Measurements from ENCODE around the gene NPLOC4.

DNA sequence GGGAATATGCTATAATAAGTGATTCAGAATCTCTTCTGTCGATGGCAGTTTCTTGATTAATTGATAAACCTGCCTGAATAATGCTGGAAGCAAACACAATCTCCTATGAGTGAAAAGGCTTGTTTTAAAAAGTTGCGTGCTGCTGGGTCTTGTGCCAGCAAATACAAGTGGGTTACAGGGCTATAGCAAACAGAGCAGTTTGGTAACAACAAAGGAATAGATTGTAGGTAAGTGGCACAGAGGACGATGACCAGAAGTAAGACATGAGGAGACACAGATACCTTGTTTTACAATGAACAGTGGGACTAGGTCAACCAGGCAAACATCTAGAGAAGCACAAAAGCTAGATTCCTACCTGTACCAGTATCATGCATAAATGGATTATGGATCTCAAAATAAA, 61.1 kb downstream of the NPLOC4 start:
- TF ChIP-seq, protein P1, sequence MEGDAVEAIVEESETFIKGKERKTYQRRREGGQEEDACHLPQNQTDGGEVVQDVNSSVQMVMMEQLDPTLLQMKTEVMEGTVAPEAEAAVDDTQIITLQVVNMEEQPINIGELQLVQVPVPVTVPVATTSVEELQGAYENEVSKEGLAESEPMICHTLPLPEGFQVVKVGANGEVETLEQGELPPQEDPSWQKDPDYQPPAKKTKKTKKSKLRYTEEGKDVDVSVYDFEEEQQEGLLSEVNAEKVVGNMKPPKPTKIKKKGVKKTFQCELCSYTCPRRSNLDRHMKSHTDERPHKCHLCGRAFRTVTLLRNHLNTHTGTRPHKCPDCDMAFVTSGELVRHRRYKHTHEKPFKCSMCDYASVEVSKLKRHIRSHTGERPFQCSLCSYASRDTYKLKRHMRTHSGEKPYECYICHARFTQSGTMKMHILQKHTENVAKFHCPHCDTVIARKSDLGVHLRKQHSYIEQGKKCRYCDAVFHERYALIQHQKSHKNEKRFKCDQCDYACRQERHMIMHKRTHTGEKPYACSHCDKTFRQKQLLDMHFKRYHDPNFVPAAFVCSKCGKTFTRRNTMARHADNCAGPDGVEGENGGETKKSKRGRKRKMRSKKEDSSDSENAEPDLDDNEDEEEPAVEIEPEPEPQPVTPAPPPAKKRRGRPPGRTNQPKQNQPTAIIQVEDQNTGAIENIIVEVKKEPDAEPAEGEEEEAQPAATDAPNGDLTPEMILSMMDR (conservative IDR thresholded peaks at IDR 0.05) = no peak
- TF ChIP-seq EZH2 (IDR thresholded peaks at IDR 0.05; ENCODE audit: low read depth) = no peak
